ENCODE measurements around the gene CHN1.

The CHN1 gene

GRCh38 chr2:174788291-174788929 is 216.8 kb downstream of the CHN1 start:
- no peak for DNase-seq (ENCODE audit: low read depth in 2 of 2, low spot score in 1 of 2)

GRCh38 chr2:174787487-174788205 is 217.5 kb downstream of the CHN1 start:
- DNase-seq (ENCODE audit: low read depth in 2 of 2, low spot score in 1 of 2), result no peak

GRCh38 chr2:174786066-174786725 is 219.0 kb downstream of the CHN1 start:
- no peak for DNase-seq (ENCODE audit: low read depth in 2 of 2, low spot score in 1 of 2)

GRCh38 chr2:174785481-174785880 is 219.7 kb downstream of the CHN1 start:
- no peak for DNase-seq (ENCODE audit: low read depth in 2 of 2, low spot score in 1 of 2)

GRCh38 chr2:174784909-174785308 is 220.3 kb downstream of the CHN1 start:
- DNase-seq (ENCODE audit: low read depth in 2 of 2, low spot score in 1 of 2), result no peak

- DNase-seq (ENCODE audit: low read depth in 2 of 2, low spot score in 1 of 2), result no peak
Observed at GRCh38 chr2:174784316-174784715, 220.9 kb downstream of the CHN1 start.

GRCh38 chr2:174781996-174782395 is 223.2 kb downstream of the CHN1 start:
- DNase-seq (ENCODE audit: low read depth in 2 of 2, low spot score in 1 of 2), result no peak

- DNase-seq (ENCODE audit: low read depth in 2 of 2, low spot score in 1 of 2), result no peak
Observed at GRCh38 chr2:174781298-174781697, 223.9 kb downstream of the CHN1 start.

GRCh38 chr2:174780856-174781255 is 224.3 kb downstream of the CHN1 start:
- no peak for DNase-seq (ENCODE audit: low read depth in 2 of 2, low spot score in 1 of 2)

GRCh38 chr2:174780191-174780840 is 224.9 kb downstream of the CHN1 start:
- no peak for DNase-seq (ENCODE audit: low read depth in 2 of 2, low spot score in 1 of 2)

- no peak for DNase-seq (ENCODE audit: low read depth in 2 of 2, low spot score in 1 of 2)
Observed at GRCh38 chr2:174779361-174779928, 225.7 kb downstream of the CHN1 start.

GRCh38 chr2:174778085-174778981 is 226.8 kb downstream of the CHN1 start:
- DNase-seq (ENCODE audit: low read depth in 2 of 2, low spot score in 1 of 2), result peak; percentile 13 to 43

- DNase-seq (ENCODE audit: low read depth in 2 of 2, low spot score in 1 of 2), result no peak
Observed at GRCh38 chr2:174777347-174778084, 227.7 kb downstream of the CHN1 start.

GRCh38 chr2:174776675-174777074 is 228.5 kb downstream of the CHN1 start:
- DNase-seq (ENCODE audit: low read depth in 2 of 2, low spot score in 1 of 2), result no peak

- no peak for DNase-seq (ENCODE audit: low read depth in 2 of 2, low spot score in 1 of 2)
Observed at GRCh38 chr2:174776223-174776622, 229.0 kb downstream of the CHN1 start.

- DNase-seq (ENCODE audit: low read depth in 2 of 2, low spot score in 1 of 2), result no peak
Observed at GRCh38 chr2:174775571-174775980, 229.6 kb downstream of the CHN1 start.

- no peak for DNase-seq (ENCODE audit: low read depth in 2 of 2, low spot score in 1 of 2)
Observed at GRCh38 chr2:174774886-174775285, 230.3 kb downstream of the CHN1 start.

- DNase-seq (ENCODE audit: low read depth in 2 of 2, low spot score in 1 of 2), result no peak
Observed at GRCh38 chr2:174773215-174773614, 232.0 kb downstream of the CHN1 start.

GRCh38 chr2:174772472-174772801 is 232.7 kb downstream of the CHN1 start:
- no peak for DNase-seq (ENCODE audit: low read depth in 2 of 2, low spot score in 1 of 2)

Data from stimulated activated CD8-positive, alpha-beta memory T cell treated with anti-CD3 and anti-CD28 coated beads, Interleukin-4, amount 100 ng/mL, for 4 hours (primary cell).